Prostate gland (tissue), 2 donors: ENCODE measurements around the gene CDH13. TPM values are rescaled to one million over a fixed set of nuclear protein-coding genes. Genes with fewer than 3 reads are reported as not detected.

ENCODE experiments used
- DNase-seq: peaks from one replicate; pipeline ENCODE4 v3.0.0-alpha.2; 2019; ENCODE audit warnings: low spot score
- H3K27ac ChIP-seq, 2 donors: fragments of 200-600 bp; sonication (generic); 2 replicates each; pipeline ENCODE4 v1.5.1; 2017 to 2019
- H3K27me3 ChIP-seq: fragments of 200-600 bp; sonication (generic); replicated peaks from 2 replicates; pipeline ENCODE4 v1.5.1; 2019; ENCODE audit not compliant: insufficient read depth
- H3K36me3 ChIP-seq, 2 donors: fragments of 200-600 bp; sonication (generic); 1 replicate in 1 of 2; 2 replicates in 1 of 2; pipeline versions ENCODE4 v1.5.1 to v1.8.1; 2017 to 2019
- H3K4me1 ChIP-seq: fragments of 200-600 bp; sonication (generic); replicated peaks from 2 replicates; pipeline ENCODE4 v1.5.1; 2019
- H3K4me3 ChIP-seq, 2 donors: fragments of 200-600 bp; sonication (generic); 2 replicates each; pipeline ENCODE4 v1.5.1; 2017 to 2019
- H3K9me3 ChIP-seq: fragments of 200-600 bp; sonication (generic); 2 replicates; pipeline ENCODE4 v1.5.1; 2017
- CTCF ChIP-seq, 4 experiments: fragments of 200-600 bp in 2 of 4; fragments of 450-650 bp in 2 of 4; sonication (generic) in 2 of 4; IDR thresholded peaks; 1 replicate in 3 of 4; 2 replicates in 1 of 4; pipeline ENCODE4 v1.5.1; 2016 to 2019; ENCODE audit warnings: antibody characterized with exemption in 4 of 4, mild to moderate bottlenecking in 2 of 4, moderate library complexity in 2 of 4
- POLR2A ChIP-seq: fragments of 450-650 bp; IDR thresholded peaks from one replicate; pipeline ENCODE4 v1.6.1; 2016; ENCODE audit warnings: antibody characterized with exemption, mild to moderate bottlenecking
- POLR2AphosphoS5 ChIP-seq: sonication (generic); formaldehyde crosslinking; IDR thresholded peaks from one replicate; pipeline ENCODE4 v1.6.1; 2017; ENCODE audit warnings: antibody characterized with exemption
- WGBS: methylation state at CpG from one replicate; pipeline ENCODE4 v1.1.5; 2018; 5-methylcytosine and 5-hydroxymethylcytosine counted together
- intact Hi-C: fragments of 100-400 bp; cut with DNase I; formaldehyde crosslinking; loops from one replicate; pipeline ENCODE4 v1.14.2; 2022
- total RNA-seq, 2 donors: library from RNA; depleted of rRNA; stranded (reverse); fragments of >200 nt; gene quantifications; one replicate each; pipeline ENCODE4 v1.1.0, GENCODE V29; 2016

CDH13 gene
- total RNA-seq, 2 donors from 2014 or later = 20.6 to 23.0 TPM

- 53% methylated on average over 5 of the region's 5 CpGs for WGBS
- Histone ChIP-seq H3K4me3 (no peak overlapping the region), H3K9me3 (no peaks in the 10 kb centered on the region), H3K27me3 (no peaks in the 10 kb centered on the region), H3K4me1 (no peaks in the 10 kb centered on the region), H3K27ac (no peak overlapping the region), H3K36me3 (no peaks in the 10 kb centered on the region)
- TF ChIP-seq POLR2AphosphoS5 (no peak), CTCF (IDR thresholded peaks at IDR 0.05) (no peak), POLR2A (no peak)
- DNase-seq = no peak
- intact Hi-C loops = no loop called here
Observed at GRCh38 chr16:82882982-82883835, 256.4 kb downstream of the CDH13 start.

GRCh38 chr16:82884320-82884898 is 257.6 kb downstream of the CDH13 start:
- Histone ChIP-seq H3K36me3 (no peaks in the 10 kb centered on the region), H3K4me3 (no peak overlapping the region), H3K27me3 (no peaks in the 10 kb centered on the region), H3K27ac (no peak overlapping the region), H3K4me1 (no peaks in the 10 kb centered on the region), H3K9me3 (no peaks in the 10 kb centered on the region)
- 94% methylated on average over 4 of the region's 4 CpGs for WGBS
- DNase-seq = no peak
- TF ChIP-seq CTCF (IDR thresholded peaks at IDR 0.05) = no peak
- no peak for TF ChIP-seq POLR2AphosphoS5
- intact Hi-C loops = no loop called here

GRCh38 chr16:82886146-82886545 is 259.4 kb downstream of the CDH13 start:
- DNase-seq = no peak
- no peak for TF ChIP-seq POLR2A
- TF ChIP-seq CTCF (IDR thresholded peaks at IDR 0.05) = no peak
- no peak for TF ChIP-seq POLR2AphosphoS5
- H3K4me3 ChIP-seq = no peak overlapping the region
- H3K27me3 ChIP-seq = no peaks in the 10 kb centered on the region
- H3K4me1 ChIP-seq = no peaks in the 10 kb centered on the region
- intact Hi-C loops = no loop called here
- 45% methylated on average over 2 of the region's 2 CpGs for WGBS
- no peaks in the 10 kb centered on the region for H3K36me3 ChIP-seq
- no peaks in the 10 kb centered on the region for H3K9me3 ChIP-seq
- H3K27ac ChIP-seq = no peak overlapping the region

- DNase-seq = peak; percentile 20
- H3K36me3 ChIP-seq = no peaks in the 10 kb centered on the region
- H3K4me1 ChIP-seq = no peaks in the 10 kb centered on the region
- H3K27me3 ChIP-seq = no peaks in the 10 kb centered on the region
- no peak overlapping the region for H3K27ac ChIP-seq
- WGBS = 14% methylated on average over 4 of the region's 4 CpGs
- intact Hi-C loops = no loop called here
- H3K4me3 ChIP-seq = no peak overlapping the region
- TF ChIP-seq POLR2A (no peak), POLR2AphosphoS5 (peak; percentile 27), CTCF (IDR thresholded peaks at IDR 0.05) (no peak)
- H3K9me3 ChIP-seq = no peaks in the 10 kb centered on the region
Observed at GRCh38 chr16:82888591-82889001, 261.8 kb downstream of the CDH13 start.

GRCh38 chr16:82891424-82891823 is 264.7 kb downstream of the CDH13 start:
- Histone ChIP-seq H3K9me3 (no peaks in the 10 kb centered on the region), H3K4me1 (no peaks in the 10 kb centered on the region), H3K27me3 (no peaks in the 10 kb centered on the region), H3K4me3 (no peak overlapping the region), H3K27ac (no peak overlapping the region), H3K36me3 (no peaks in the 10 kb centered on the region)
- TF ChIP-seq CTCF (IDR thresholded peaks at IDR 0.05) (no peak), POLR2AphosphoS5 (no peak), POLR2A (no peak)
- no peak for DNase-seq
- intact Hi-C loops = no loop called here
- 95% methylated on average over 3 of the region's 3 CpGs for WGBS
